ENCODE measurements around the gene TMEM8B. TPM values are rescaled to one million over a fixed set of nuclear protein-coding genes. Genes with fewer than 3 reads are reported as not detected.

Gene TMEM8B
- total RNA-seq, 1 donor from 2014 or later = 0.79 TPM

DNA sequence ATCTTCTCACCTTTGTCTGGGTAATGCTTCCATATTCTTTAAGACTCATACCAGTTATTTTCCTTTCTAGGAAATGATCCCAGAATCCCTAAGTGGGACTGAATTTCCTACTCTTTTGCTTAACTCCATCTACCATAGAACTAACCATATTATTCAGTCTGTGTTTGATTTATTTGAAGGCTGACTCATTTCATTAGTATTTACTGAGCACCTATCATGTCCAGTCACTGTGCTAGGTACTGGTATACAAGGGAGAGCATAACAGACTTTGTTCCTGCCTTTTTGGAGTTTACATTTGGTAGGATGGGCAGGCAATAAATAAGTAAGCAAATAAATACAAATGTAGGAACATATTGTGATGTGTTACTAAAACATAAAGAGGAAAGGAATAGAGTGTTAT is 33.3 kb upstream of the TMEM8B start:
- H3K27me3 ChIP-seq (ENCODE audit: control insufficient read depth, insufficient read depth, low read length) = no peaks in the 10 kb centered on the region
- H3K4me3 ChIP-seq (ENCODE audit: low read depth, low read length) = no peak overlapping the region
- FAIRE-seq (no peak), DNase-seq (ENCODE audit: low read depth) (peak; percentile 74)
- TF ChIP-seq, protein P1, sequence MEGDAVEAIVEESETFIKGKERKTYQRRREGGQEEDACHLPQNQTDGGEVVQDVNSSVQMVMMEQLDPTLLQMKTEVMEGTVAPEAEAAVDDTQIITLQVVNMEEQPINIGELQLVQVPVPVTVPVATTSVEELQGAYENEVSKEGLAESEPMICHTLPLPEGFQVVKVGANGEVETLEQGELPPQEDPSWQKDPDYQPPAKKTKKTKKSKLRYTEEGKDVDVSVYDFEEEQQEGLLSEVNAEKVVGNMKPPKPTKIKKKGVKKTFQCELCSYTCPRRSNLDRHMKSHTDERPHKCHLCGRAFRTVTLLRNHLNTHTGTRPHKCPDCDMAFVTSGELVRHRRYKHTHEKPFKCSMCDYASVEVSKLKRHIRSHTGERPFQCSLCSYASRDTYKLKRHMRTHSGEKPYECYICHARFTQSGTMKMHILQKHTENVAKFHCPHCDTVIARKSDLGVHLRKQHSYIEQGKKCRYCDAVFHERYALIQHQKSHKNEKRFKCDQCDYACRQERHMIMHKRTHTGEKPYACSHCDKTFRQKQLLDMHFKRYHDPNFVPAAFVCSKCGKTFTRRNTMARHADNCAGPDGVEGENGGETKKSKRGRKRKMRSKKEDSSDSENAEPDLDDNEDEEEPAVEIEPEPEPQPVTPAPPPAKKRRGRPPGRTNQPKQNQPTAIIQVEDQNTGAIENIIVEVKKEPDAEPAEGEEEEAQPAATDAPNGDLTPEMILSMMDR (IDR thresholded peaks at IDR 0.05; ENCODE audit: insufficient read depth, low read length, severe bottlenecking) = no peak
- no peaks in the 10 kb centered on the region for H3K36me3 ChIP-seq (ENCODE audit: control insufficient read depth, insufficient read depth, low read length)

DNA sequence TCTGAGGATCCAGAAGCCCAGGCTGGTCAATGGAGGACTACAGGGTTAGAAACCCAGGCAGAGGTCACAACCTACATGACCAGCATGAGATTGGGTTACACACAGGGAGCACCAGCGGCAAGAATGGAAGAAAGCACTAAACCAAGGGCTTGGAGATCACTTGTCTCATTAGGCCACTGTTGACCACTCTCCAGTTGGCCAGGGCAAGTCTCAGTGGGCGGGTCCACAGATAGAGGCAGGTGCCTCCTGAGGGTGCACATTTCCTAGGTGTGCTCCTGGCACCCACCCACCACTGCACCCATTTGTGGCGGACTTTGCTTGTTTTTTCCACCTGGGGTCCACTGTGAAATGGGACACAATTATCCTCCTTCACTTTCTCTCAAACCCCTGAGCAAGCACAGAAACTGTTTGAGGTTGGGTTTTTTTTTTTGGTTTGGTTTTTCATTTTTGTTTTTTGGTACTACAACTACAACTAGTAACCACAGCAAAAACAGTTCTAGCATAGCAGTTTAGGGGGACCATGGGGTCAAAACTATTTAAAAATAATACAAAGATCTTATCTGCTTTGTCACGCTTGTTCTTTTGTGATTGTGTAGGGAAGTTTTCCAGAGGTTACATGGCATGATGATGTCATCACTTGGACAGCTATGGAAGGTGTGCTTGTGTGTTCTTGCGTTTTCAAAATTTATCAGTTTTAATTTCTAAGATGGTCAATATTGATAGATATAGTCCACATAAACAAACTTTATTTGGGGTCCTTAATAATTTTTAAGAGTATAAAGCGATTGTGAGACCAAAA is 31.5 kb upstream of the TMEM8B start:
- Histone ChIP-seq H3K4me3 (ENCODE audit: low read depth, low read length) (no peak overlapping the region), H3K27me3 (ENCODE audit: control insufficient read depth, insufficient read depth, low read length) (no peaks in the 10 kb centered on the region), H3K36me3 (ENCODE audit: control insufficient read depth, insufficient read depth, low read length) (no peaks in the 10 kb centered on the region)
- peak; percentile 24 for DNase-seq (ENCODE audit: low read depth)
- TF ChIP-seq, protein P1 (IDR thresholded peaks at IDR 0.05; ENCODE audit: insufficient read depth, low read length, severe bottlenecking) = no peak
- FAIRE-seq = no peak

DNA sequence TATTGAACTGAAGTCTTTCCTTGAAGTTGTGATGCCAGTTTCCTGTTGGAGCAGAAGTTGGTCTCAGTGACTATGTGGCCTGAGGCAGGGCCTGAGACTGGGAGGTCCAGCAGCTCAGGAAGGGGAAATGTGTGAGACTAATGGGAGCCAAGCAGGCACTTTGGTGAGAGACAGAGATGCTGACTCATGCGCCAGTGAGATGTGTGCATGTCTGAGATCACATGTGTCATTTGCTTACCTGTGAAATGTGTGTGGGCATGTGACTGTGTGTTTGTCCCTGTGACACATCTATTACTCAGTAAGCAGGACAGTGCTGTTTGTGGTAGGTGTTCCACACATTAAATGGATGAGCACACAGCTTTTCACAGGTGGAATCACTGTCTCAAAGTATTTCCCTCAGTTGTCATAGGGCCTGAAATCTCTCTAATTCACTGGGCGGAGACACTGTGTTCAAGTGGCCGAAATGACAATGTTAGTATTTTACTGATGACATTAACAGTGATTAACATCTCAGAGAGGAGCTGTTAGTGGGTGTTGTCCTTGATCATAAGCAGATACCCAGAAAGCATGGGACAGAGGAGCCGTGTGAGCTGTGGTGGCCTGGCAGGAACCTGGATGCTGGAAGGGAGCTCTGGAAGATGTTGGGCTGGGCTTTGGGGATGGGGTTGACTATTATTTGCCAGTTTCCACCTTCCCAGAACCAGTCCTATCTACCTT is 30.2 kb upstream of the TMEM8B start:
- H3K4me3 ChIP-seq (ENCODE audit: low read depth, low read length) = no peak overlapping the region
- FAIRE-seq (peak; percentile 98), DNase-seq (ENCODE audit: low read depth) (peak; percentile 100)
- H3K27me3 ChIP-seq (ENCODE audit: control insufficient read depth, insufficient read depth, low read length) = no peaks in the 10 kb centered on the region
- H3K36me3 ChIP-seq (ENCODE audit: control insufficient read depth, insufficient read depth, low read length) = no peaks in the 10 kb centered on the region
- TF ChIP-seq, protein P1 (IDR thresholded peaks at IDR 0.05; ENCODE audit: insufficient read depth, low read length, severe bottlenecking) = no peak

DNA sequence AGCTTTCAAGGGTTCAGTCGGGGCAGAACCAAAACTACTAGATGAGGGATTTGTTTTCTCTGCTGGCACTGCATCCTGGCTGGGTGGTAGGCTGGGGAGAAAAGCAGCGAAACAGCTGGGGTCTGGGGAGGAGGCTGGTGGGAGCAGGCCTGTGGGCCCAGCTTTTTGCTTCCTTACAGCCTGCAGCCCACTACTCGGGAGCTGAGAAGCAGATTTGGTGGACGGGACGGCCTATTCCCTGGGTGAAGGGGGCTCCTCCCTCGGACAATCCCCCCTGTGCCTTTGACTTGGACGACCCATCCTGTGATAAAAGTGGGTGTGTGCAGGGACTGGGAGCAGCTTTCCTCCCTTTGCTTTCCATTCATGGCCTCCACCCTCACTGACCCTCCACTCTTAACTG is 28.5 kb upstream of the TMEM8B start:
- DNase-seq (ENCODE audit: low read depth) = no peak

DNA sequence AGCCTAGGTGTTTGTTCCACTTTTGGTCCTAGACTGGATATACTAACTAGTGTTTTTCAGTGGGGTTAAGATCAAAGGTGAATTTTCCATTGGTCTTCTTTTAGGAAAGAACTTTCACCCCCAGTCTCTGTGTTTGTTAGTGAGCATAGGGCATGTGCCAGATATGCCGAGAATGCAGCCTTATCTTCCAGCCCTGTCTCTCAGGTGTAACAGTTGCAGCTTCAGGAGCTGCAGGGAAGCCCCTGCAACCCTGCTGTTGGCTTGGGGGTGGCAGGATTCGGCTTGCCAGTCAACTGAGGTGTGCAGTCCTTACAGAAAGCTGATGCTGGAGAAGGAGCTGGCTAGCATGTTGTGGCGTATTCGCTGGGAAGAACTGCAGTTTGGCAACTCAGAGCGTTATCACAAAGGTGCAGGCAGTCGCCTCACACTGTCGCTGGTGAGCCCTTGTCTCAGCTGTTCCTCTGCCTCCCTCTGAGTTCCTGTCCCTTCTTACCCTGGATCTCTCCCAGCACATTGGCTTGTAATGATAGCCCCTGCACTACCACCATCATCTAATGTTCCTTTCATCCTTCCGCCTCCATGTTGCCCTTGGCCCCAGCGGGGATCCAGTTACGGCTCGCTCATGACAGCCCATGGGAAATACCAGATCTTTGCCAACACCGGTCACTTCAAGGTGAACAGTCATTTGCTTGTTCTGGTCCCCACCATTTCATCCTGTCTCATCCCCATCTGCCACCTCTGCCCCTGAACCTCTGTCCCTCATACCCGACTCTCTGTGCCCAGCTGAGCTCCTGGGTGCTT is 27.5 kb upstream of the TMEM8B start:
- Histone ChIP-seq H3K27me3 (ENCODE audit: control insufficient read depth, insufficient read depth, low read length) (no peaks in the 10 kb centered on the region), H3K36me3 (ENCODE audit: control insufficient read depth, insufficient read depth, low read length) (peaks cover 3% of the 10 kb centered on the region), H3K4me3 (ENCODE audit: low read depth, low read length) (no peak overlapping the region)
- DNase-seq (ENCODE audit: low read depth) (no peak), FAIRE-seq (no peak)
- TF ChIP-seq, protein P1 (IDR thresholded peaks at IDR 0.05; ENCODE audit: insufficient read depth, low read length, severe bottlenecking) = no peak

More for the DNA sequence above, 28.5 kb upstream of the TMEM8B start:
- Histone ChIP-seq H3K4me3 (ENCODE audit: low read depth, low read length) (no peak overlapping the region), H3K27me3 (ENCODE audit: control insufficient read depth, insufficient read depth, low read length) (no peaks in the 10 kb centered on the region), H3K36me3 (ENCODE audit: control insufficient read depth, insufficient read depth, low read length) (no peaks in the 10 kb centered on the region)
- TF ChIP-seq, protein P1 (IDR thresholded peaks at IDR 0.05; ENCODE audit: insufficient read depth, low read length, severe bottlenecking) = no peak
- no peak for FAIRE-seq
